ENCODE results near the gene CHRM1.

The CHRM1 gene

GRCh38 chr11:62933285-62933684 is 12.1 kb upstream of the CHRM1 start:
- no peak overlapping the region for H3K4me3 ChIP-seq (ENCODE audit: low read length)
- TF ChIP-seq ZNF274 (IDR thresholded peaks at IDR 0.05; ENCODE audit: low read depth, low read length): no peak

GRCh38 chr11:62931499-62932278 is 10.5 kb upstream of the CHRM1 start:
- TF ChIP-seq ZNF274 (IDR thresholded peaks at IDR 0.05; ENCODE audit: low read depth, low read length): no peak
- H3K4me3 ChIP-seq (ENCODE audit: low read length): no peak overlapping the region

- no peak overlapping the region for H3K4me3 ChIP-seq (ENCODE audit: low read length)
- no peak for TF ChIP-seq ZNF274 (IDR thresholded peaks at IDR 0.05; ENCODE audit: low read depth, low read length)
Measured at GRCh38 chr11:62930666-62931065, 9.5 kb upstream of the CHRM1 start.

- H3K4me3 ChIP-seq (ENCODE audit: low read length): no peak overlapping the region
- TF ChIP-seq ZNF274 (IDR thresholded peaks at IDR 0.05; ENCODE audit: low read depth, low read length): no peak
Measured at GRCh38 chr11:62930157-62930556, 9.0 kb upstream of the CHRM1 start.

GRCh38 chr11:62928011-62928410 is 6.8 kb upstream of the CHRM1 start:
- no peak for TF ChIP-seq ZNF274 (IDR thresholded peaks at IDR 0.05; ENCODE audit: low read depth, low read length)
- H3K4me3 ChIP-seq (ENCODE audit: low read length): no peak overlapping the region

GRCh38 chr11:62926680-62927455 is 5.7 kb upstream of the CHRM1 start:
- TF ChIP-seq ZNF274 (IDR thresholded peaks at IDR 0.05; ENCODE audit: low read depth, low read length): no peak
- no peak overlapping the region for H3K4me3 ChIP-seq (ENCODE audit: low read length)

GRCh38 chr11:62925745-62926679 is 4.8 kb upstream of the CHRM1 start:
- no peak overlapping the region for H3K4me3 ChIP-seq (ENCODE audit: low read length)
- TF ChIP-seq ZNF274 (IDR thresholded peaks at IDR 0.05; ENCODE audit: low read depth, low read length): no peak

GRCh38 chr11:62925308-62925707 is 4.1 kb upstream of the CHRM1 start:
- H3K4me3 ChIP-seq (ENCODE audit: low read length): no peak overlapping the region
- TF ChIP-seq ZNF274 (IDR thresholded peaks at IDR 0.05; ENCODE audit: low read depth, low read length): no peak

GRCh38 chr11:62923601-62924411 is 2.6 kb upstream of the CHRM1 start:
- no peak for TF ChIP-seq ZNF274 (IDR thresholded peaks at IDR 0.05; ENCODE audit: low read depth, low read length)
- no peak overlapping the region; the same call in 1 of the 2 replicates for H3K4me3 ChIP-seq (ENCODE audit: low read length)

GRCh38 chr11:62922653-62923431 is 1.7 kb upstream of the CHRM1 start:
- H3K4me3 ChIP-seq (ENCODE audit: low read length): no peak overlapping the region
- no peak for TF ChIP-seq ZNF274 (IDR thresholded peaks at IDR 0.05; ENCODE audit: low read depth, low read length)

- TF ChIP-seq ZNF274 (IDR thresholded peaks at IDR 0.05; ENCODE audit: low read depth, low read length): no peak
- no peak overlapping the region for H3K4me3 ChIP-seq (ENCODE audit: low read length)
Measured at GRCh38 chr11:62922189-62922589, 1.0 kb upstream of the CHRM1 start.

GRCh38 chr11:62921573-62922188 is 518 bp upstream of the CHRM1 start:
- TF ChIP-seq ZNF274 (IDR thresholded peaks at IDR 0.05; ENCODE audit: low read depth, low read length): no peak
- no peak overlapping the region for H3K4me3 ChIP-seq (ENCODE audit: low read length)
